ENCODE measurements around the gene CKB.

CKB gene

GRCh38 chr14:103540821-103541708, 18.4 kb upstream of the CKB start:
- TF ChIP-seq FOXP2 (optimal IDR thresholded peaks at IDR 0.05; ENCODE audit: borderline replicate concordance, extremely low read depth, extremely low read length, insufficient read depth) (no peak), REST (IDR thresholded peaks at IDR 0.05; ENCODE audit: insufficient read depth in 1 of 2, low read depth in 2 of 2, low read length in 2 of 2) (no peak)

- no peak for TF ChIP-seq REST (IDR thresholded peaks at IDR 0.05; ENCODE audit: insufficient read depth in 1 of 2, low read depth in 2 of 2, low read length in 2 of 2)
- TF ChIP-seq SIN3A (IDR thresholded peaks at IDR 0.05; ENCODE audit: borderline replicate concordance, insufficient read depth, low read length), result no peak
- no peak for TF ChIP-seq POLR2AphosphoS5 (IDR thresholded peaks at IDR 0.05; ENCODE audit: low read depth, low read length)
- TF ChIP-seq FOXP2 (optimal IDR thresholded peaks at IDR 0.05; ENCODE audit: borderline replicate concordance, extremely low read depth, extremely low read length, insufficient read depth), result no peak
- no peak for TF ChIP-seq TAF1 (IDR thresholded peaks at IDR 0.05; ENCODE audit: borderline replicate concordance, insufficient read depth, low read length)
Measured at GRCh38 chr14:103539056-103539825, 16.6 kb upstream of the CKB start.

GRCh38 chr14:103538291-103539055, 15.8 kb upstream of the CKB start:
- TF ChIP-seq REST (IDR thresholded peaks at IDR 0.05; ENCODE audit: insufficient read depth in 1 of 2, low read depth in 2 of 2, low read length in 2 of 2) (no peak), TAF1 (IDR thresholded peaks at IDR 0.05; ENCODE audit: borderline replicate concordance, insufficient read depth, low read length) (no peak), SIN3A (IDR thresholded peaks at IDR 0.05; ENCODE audit: borderline replicate concordance, insufficient read depth, low read length) (no peak), POLR2AphosphoS5 (IDR thresholded peaks at IDR 0.05; ENCODE audit: low read depth, low read length) (peak; percentile 14; the same call in 1 of the 2 replicates)

- TF ChIP-seq SIN3A (IDR thresholded peaks at IDR 0.05; ENCODE audit: borderline replicate concordance, insufficient read depth, low read length) (no peak), REST (IDR thresholded peaks at IDR 0.05; ENCODE audit: insufficient read depth in 1 of 2, low read depth in 2 of 2, low read length in 2 of 2) (no peak), TAF1 (IDR thresholded peaks at IDR 0.05; ENCODE audit: borderline replicate concordance, insufficient read depth, low read length) (no peak), FOXP2 (optimal IDR thresholded peaks at IDR 0.05; ENCODE audit: borderline replicate concordance, extremely low read depth, extremely low read length, insufficient read depth) (no peak), POLR2AphosphoS5 (IDR thresholded peaks at IDR 0.05; ENCODE audit: low read depth, low read length) (no peak)
Measured at GRCh38 chr14:103537175-103537990, 14.8 kb upstream of the CKB start.
